SK-N-SH (cell line): ENCODE results near the gene PSMD8. TPM values are rescaled to one million over a fixed set of nuclear protein-coding genes. Genes with fewer than 3 reads are reported as not detected.

Experiments
- CTCF ChIA-PET: fragments of 300-600, 350-600 bp; formaldehyde crosslinking; extraction: SDS; loops from one replicate; lab custom pipeline; 2021; lab: Yijun Ruan, JAX
- POLR2A ChIA-PET: fragments of 350-600 bp; sonication (Branson Sonifier 250); formaldehyde crosslinking; extraction: SDS; loops from one replicate; lab custom pipeline; 2020; ENCODE audit warnings: antibody characterized with exemption, inconsistent platforms; lab: Yijun Ruan, JAX
- DNase-seq: peaks from one replicate; pipeline ENCODE4 v3.0.0; 2012
- H2AFZ ChIP-seq: fragments of 200-600 bp; sonication (generic); 2 replicates; pipeline ENCODE4 v1.8.1; 2016; ENCODE audit warnings: antibody characterized with exemption, mild to moderate bottlenecking, low read depth
- H3F3A ChIP-seq: fragments of 200-600 bp; sonication (generic); replicated peaks from 2 replicates; pipeline ENCODE3; 2016; ENCODE audit warnings: antibody characterized with exemption, mild to moderate bottlenecking; ENCODE audit not compliant: insufficient read depth
- H3K27ac ChIP-seq, 2 experiments: fragments of 200-500 bp in 1 of 2; fragments of 200-600 bp in 1 of 2; sonication (Bioruptor generic) in 1 of 2; sonication (generic), shearing (Covaris generic) in 1 of 2; 2 replicates each; pipeline versions ENCODE4 v1.5.1 to v1.6.1; 2014 to 2016; ENCODE audit warnings: low read depth in 2 of 2, inconsistent platforms in 1 of 2, low read length in 1 of 2, mild to moderate bottlenecking in 1 of 2, mixed read lengths in 1 of 2
- H3K27me3 ChIP-seq: fragments of 200-600 bp; sonication (generic), shearing (Covaris generic); 2 replicates; pipeline ENCODE4 v1.6.1; 2016; ENCODE audit warnings: mixed run types; ENCODE audit not compliant: insufficient read depth
- H3K36me3 ChIP-seq, 2 experiments: fragments of 200-500 bp in 1 of 2; fragments of 200-600 bp in 1 of 2; sonication (Bioruptor generic) in 1 of 2; sonication (generic) in 1 of 2; replicated peaks in 1 of 2; 2 replicates each; pipeline versions ENCODE3 to v1.5.1; 2014 to 2016; ENCODE audit warnings: low read length in 1 of 2, mild to moderate bottlenecking in 1 of 2; ENCODE audit not compliant: insufficient read depth in 2 of 2, control insufficient read depth in 1 of 2
- H3K4me1 ChIP-seq, 2 experiments: fragments of 200-500 bp in 1 of 2; fragments of 200-600 bp in 1 of 2; sonication (Bioruptor generic) in 1 of 2; sonication (generic), shearing (Covaris generic) in 1 of 2; 2 replicates each; pipeline versions ENCODE4 v1.5.1 to v1.6.1; 2014 to 2016; ENCODE audit warnings: low read depth in 1 of 2, low read length in 1 of 2, mixed run types in 1 of 2; ENCODE audit not compliant: insufficient read depth in 2 of 2, control insufficient read depth in 1 of 2
- H3K4me2 ChIP-seq: fragments of 200-600 bp; sonication (generic), shearing (Covaris generic); 2 replicates; pipeline ENCODE4 v1.6.1; 2017; ENCODE audit warnings: mixed run types
- H3K4me3 ChIP-seq, 2 experiments: fragments of 200-500 bp in 1 of 2; fragments of 200-600 bp in 1 of 2; sonication (Bioruptor generic) in 1 of 2; sonication (generic), shearing (Covaris generic) in 1 of 2; 2 replicates each; pipeline versions ENCODE4 v1.5.1 to v1.8.1; 2014 to 2016; ENCODE audit warnings: low read depth in 2 of 2, inconsistent platforms in 1 of 2, low read length in 1 of 2, mild to moderate bottlenecking in 1 of 2, mixed read lengths in 1 of 2, moderate library complexity in 1 of 2
- H3K79me2 ChIP-seq: fragments of 200-600 bp; sonication (generic); 2 replicates; pipeline ENCODE4 v1.8.1; 2017; ENCODE audit warnings: mild to moderate bottlenecking; ENCODE audit not compliant: insufficient read depth
- H3K9ac ChIP-seq: fragments of 200-600 bp; sonication (generic); 2 replicates; pipeline ENCODE4 v1.6.1; 2017; ENCODE audit warnings: mixed run types
- H3K9me2 ChIP-seq: fragments of 200-600 bp; sonication (generic); 2 replicates; pipeline ENCODE4 v1.6.1; 2017; ENCODE audit warnings: mixed run types
- H3K9me3 ChIP-seq: fragments of 200-600 bp; sonication (generic); 2 replicates; pipeline ENCODE4 v1.6.1; 2017; ENCODE audit warnings: mixed run types, mild to moderate bottlenecking, moderate library complexity
- H4K20me1 ChIP-seq: fragments of 200-600 bp; sonication (generic); 2 replicates; pipeline ENCODE4 v1.6.1; 2017; ENCODE audit warnings: mild to moderate bottlenecking, mixed run types; ENCODE audit not compliant: insufficient read depth
- CHD2 ChIP-seq: fragments of 150-350 bp; IDR thresholded peaks from 2 replicates; pipeline ENCODE4 v1.6.1; 2018; ENCODE audit warnings: low read length; ENCODE audit not compliant: partially characterized antibody
- ELF1 ChIP-seq: IDR thresholded peaks from 2 replicates; pipeline ENCODE4 v1.4.0; 2012
- FOXM1 ChIP-seq: IDR thresholded peaks from 2 replicates; pipeline ENCODE4 v1.4.0; 2012; ENCODE audit warnings: low read depth, mild to moderate bottlenecking
- MAX ChIP-seq: IDR thresholded peaks from 2 replicates; pipeline ENCODE4 v1.4.0; 2012; ENCODE audit warnings: low read depth
- MEF2A ChIP-seq: IDR thresholded peaks from 2 replicates; pipeline ENCODE4 v1.4.0; 2012; ENCODE audit warnings: low read depth, borderline replicate concordance
- NFIC ChIP-seq: IDR thresholded peaks from 2 replicates; pipeline ENCODE4 v1.4.0; 2012; ENCODE audit warnings: borderline replicate concordance
- NRF1 ChIP-seq: IDR thresholded peaks from 2 replicates; pipeline ENCODE4 v1.6.1; 2012; ENCODE audit warnings: low read depth, mild to moderate bottlenecking, low read length
- POLR2AphosphoS5 ChIP-seq: IDR thresholded peaks from 2 replicates; pipeline ENCODE4 v1.6.1; 2012; ENCODE audit warnings: low read depth, low read length
- TAF1 ChIP-seq: IDR thresholded peaks from 2 replicates; pipeline ENCODE4 v1.6.1; 2012; ENCODE audit warnings: low read depth, mild to moderate bottlenecking, low read length, moderate library complexity, borderline replicate concordance
- WGBS: methylation state at CpG from one replicate; pipeline ENCODE4 v1.1.6; 2017; ENCODE audit warnings: low lambda C conversion rate; 5-methylcytosine and 5-hydroxymethylcytosine counted together
- polyA plus RNA-seq, 3 experiments: library from polyadenylated mRNA; depleted of rRNA; stranded (reverse); fragments of >200 nt; gene quantifications; 2 replicates each; pipeline ENCODE4 v1.2.3, GENCODE V29; 2012

PSMD8 gene
- polyA plus RNA-seq, 1 of the 3 experiments (the other 2 are of a cell fraction) = 400 TPM

- no peak for TF ChIP-seq NRF1
- TF ChIP-seq FOXM1 = no peak
- TF ChIP-seq ELF1 = no peak
- TF ChIP-seq NFIC = no peak
- Histone ChIP-seq H3K9me2 (no peaks in the 10 kb centered on the region), H3K4me3 (peak overlapping the region; percentile 84 to 99), H3K27me3 (no peaks in the 10 kb centered on the region), H3K9ac (peak overlapping the region; percentile 70), H3K36me3 (peaks cover 16 to 26% of the 10 kb centered on the region in 2 experiments), H2AFZ (peak overlapping the region; percentile 78; the same call in 1 of the 2 replicates), H3K9me3 (no peaks in the 10 kb centered on the region), H4K20me1 (0 out of 2 replicates have a peak, but pooled peaks cover 5% of the 10 kb centered on the region), H3K4me1 (peaks cover 9 to 13% of the 10 kb centered on the region in 2 experiments; a peak in 2 of 4 replicates), H3F3A (peaks cover 22% of the 10 kb centered on the region), H3K79me2 (peaks cover 30% of the 10 kb centered on the region), H3K27ac (peak overlapping the region; percentile 88 to 95), H3K4me2 (peak overlapping the region; percentile 98)
- 61% methylated on average over 28 of the region's 36 CpGs for WGBS
- peak; percentile 63 for DNase-seq
- POLR2A ChIA-PET = interaction anchor here (0.6 to 4.1 kb wide), 5 partner anchors 12 to 588 kb away, joined by 3 to 30 read pairs (median 7); partner anchors contain the start of genes FAM98C, FBXO17 and PSMD8
- CTCF ChIA-PET = interaction anchor here (0.8 to 4.1 kb wide), 5 partner anchors 11 to 543 kb away, joined by 3 to 34 read pairs (median 4); partner anchors contain the start of genes CATSPERG, FAM98C, MRPS12 and SARS2
These were observed 12.7 kb downstream of the PSMD8 start for GRCh38 chr19:38386971-38387549.

GRCh38 chr19:38387550-38388348 lies 13.4 kb downstream of the PSMD8 start, which contains the start of gene GGN:
Gene GGN (minus strand): TSS chr19:38388034. CDS start chr19:38387261, 773 bp downstream.
- POLR2A ChIA-PET = interaction anchor here (0.5 to 4.1 kb wide), 7 partner anchors 12 to 588 kb away, joined by 3 to 30 read pairs (median 4); partner anchors contain the start of genes FAM98C, FBXO17 and PSMD8
- no peaks in the 10 kb centered on the region for H3K27me3 ChIP-seq
- peaks cover 22% of the 10 kb centered on the region for H3F3A ChIP-seq
- peaks cover 30% of the 10 kb centered on the region for H3K79me2 ChIP-seq
- peak within 1 kb of the TSS; percentile 98 for H3K4me2 ChIP-seq
- CTCF ChIA-PET = interaction anchor here (0.8 to 4.1 kb wide), 6 partner anchors 12 to 543 kb away, joined by 3 to 34 read pairs (median 4); partner anchors contain the start of genes CATSPERG, FAM98C, MRPS12 and SARS2
- peaks cover 9 to 13% of the 10 kb centered on the region in 2 experiments; a peak in 2 of 4 replicates for H3K4me1 ChIP-seq
- H2AFZ ChIP-seq = peak within 1 kb of the TSS; percentile 85; the same call in 1 of the 2 replicates
- peak within 1 kb of the TSS; percentile 84 to 99 for H3K4me3 ChIP-seq
- peaks cover 18 to 28% of the 10 kb centered on the region in 2 experiments for H3K36me3 ChIP-seq
- no peaks in the 10 kb centered on the region for H3K9me2 ChIP-seq
- no peak for TF ChIP-seq MEF2A
- TF ChIP-seq MAX = peak; percentile 30; the same call in 1 of the 2 replicates
- TF ChIP-seq CHD2 = no peak
- peak; percentile 64; the same call in 1 of the 2 replicates for TF ChIP-seq TAF1
- peak; percentile 59 for TF ChIP-seq POLR2AphosphoS5
- peak; percentile 95 for DNase-seq
- no peaks in the 10 kb centered on the region for H3K9me3 ChIP-seq
- WGBS = 2% methylated on average over 49 of the region's 51 CpGs
- H3K27ac ChIP-seq = peak within 1 kb of the TSS; percentile 88 to 95
- 0 out of 2 replicates have a peak, but pooled peaks cover 5% of the 10 kb centered on the region for H4K20me1 ChIP-seq
- H3K9ac ChIP-seq = peak within 1 kb of the TSS; percentile 95
